ENCODE data around the gene RETREG3. TPM values are rescaled to one million over a fixed set of nuclear protein-coding genes. Genes with fewer than 3 reads are reported as not detected.

RETREG3 gene
- total and polyA plus RNA-seq, 9 of the 15 experiments (the other 6 are each of a cell fraction or from before 2014, with no cell fraction given) = 4.1 to 39.0 (median 16.9) TPM

DNA sequence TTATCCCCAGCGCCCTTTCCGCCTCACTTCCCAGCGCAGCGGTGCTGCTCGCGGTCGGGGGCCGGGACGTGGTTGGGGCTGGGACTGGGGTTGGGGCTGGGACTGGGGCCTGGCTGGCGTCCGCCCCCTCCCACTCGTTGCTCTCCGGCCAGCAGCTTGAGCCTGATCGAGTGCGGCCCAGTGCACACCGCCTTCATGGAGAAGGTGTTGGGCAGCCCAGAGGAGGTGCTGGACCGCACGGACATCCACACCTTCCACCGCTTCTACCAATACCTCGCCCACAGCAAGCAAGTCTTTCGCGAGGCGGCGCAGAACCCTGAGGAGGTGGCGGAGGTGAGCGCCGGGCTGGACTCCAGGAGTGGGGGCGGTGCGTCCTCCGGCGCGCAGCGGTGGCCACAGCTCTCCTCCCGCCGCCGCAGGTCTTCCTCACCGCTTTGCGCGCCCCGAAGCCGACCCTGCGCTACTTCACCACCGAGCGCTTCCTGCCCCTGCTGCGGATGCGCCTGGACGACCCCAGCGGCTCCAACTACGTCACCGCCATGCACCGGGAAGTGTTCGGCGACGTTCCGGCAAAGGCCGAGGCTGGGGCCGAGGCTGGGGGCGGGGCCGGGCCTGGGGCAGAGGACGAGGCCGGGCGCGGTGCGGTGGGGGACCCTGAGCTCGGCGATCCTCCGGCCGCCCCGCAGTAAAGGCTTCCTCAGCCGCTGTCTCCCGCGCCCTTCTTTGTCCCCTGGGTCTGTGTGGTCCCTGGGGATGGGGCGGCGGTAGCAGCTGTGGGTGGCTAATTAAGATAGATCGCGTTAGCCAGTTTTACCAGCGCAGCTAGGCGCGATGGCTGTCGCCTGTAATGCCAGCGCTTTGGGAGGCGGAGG is 54.7 kb downstream of the RETREG3 start (continued):
- TF ChIP-seq, protein P1, sequence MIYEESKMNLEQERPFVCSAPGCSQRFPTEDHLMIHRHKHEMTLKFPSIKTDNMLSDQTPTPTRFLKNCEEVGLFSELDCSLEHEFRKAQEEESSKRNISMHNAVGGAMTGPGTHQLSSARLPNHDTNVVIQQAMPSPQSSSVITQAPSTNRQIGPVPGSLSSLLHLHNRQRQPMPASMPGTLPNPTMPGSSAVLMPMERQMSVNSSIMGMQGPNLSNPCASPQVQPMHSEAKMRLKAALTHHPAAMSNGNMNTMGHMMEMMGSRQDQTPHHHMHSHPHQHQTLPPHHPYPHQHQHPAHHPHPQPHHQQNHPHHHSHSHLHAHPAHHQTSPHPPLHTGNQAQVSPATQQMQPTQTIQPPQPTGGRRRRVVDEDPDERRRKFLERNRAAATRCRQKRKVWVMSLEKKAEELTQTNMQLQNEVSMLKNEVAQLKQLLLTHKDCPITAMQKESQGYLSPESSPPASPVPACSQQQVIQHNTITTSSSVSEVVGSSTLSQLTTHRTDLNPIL (CRISPR knock-in tag; IDR thresholded peaks at IDR 0.05) = no peak
- no peak for TF ChIP-seq ZNF764 (CRISPR knock-in tag; IDR thresholded peaks at IDR 0.05; ENCODE audit: low read depth)
- peak; percentile 90 for TF ChIP-seq ATF7 (IDR thresholded peaks at IDR 0.05)
- peak; percentile 82 for TF ChIP-seq EGR1 (conservative IDR thresholded peaks at IDR 0.05)
- TF ChIP-seq GABPA (tag; conservative IDR thresholded peaks at IDR 0.05; ENCODE audit: low read depth) = peak; percentile 82
- TF ChIP-seq, protein P2, sequence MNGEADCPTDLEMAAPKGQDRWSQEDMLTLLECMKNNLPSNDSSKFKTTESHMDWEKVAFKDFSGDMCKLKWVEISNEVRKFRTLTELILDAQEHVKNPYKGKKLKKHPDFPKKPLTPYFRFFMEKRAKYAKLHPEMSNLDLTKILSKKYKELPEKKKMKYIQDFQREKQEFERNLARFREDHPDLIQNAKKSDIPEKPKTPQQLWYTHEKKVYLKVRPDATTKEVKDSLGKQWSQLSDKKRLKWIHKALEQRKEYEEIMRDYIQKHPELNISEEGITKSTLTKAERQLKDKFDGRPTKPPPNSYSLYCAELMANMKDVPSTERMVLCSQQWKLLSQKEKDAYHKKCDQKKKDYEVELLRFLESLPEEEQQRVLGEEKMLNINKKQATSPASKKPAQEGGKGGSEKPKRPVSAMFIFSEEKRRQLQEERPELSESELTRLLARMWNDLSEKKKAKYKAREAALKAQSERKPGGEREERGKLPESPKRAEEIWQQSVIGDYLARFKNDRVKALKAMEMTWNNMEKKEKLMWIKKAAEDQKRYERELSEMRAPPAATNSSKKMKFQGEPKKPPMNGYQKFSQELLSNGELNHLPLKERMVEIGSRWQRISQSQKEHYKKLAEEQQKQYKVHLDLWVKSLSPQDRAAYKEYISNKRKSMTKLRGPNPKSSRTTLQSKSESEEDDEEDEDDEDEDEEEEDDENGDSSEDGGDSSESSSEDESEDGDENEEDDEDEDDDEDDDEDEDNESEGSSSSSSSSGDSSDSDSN (IDR thresholded peaks at IDR 0.05; ENCODE audit: borderline replicate concordance in 1 of 2, low read depth in 2 of 2, low read length in 2 of 2) = peak in 1 of 2 experiments; percentile 28; a peak in 3 of 4 replicates
- no peak for TF ChIP-seq PRPF4 (IDR thresholded peaks at IDR 0.05; ENCODE audit: insufficient read depth, low read depth, low read length, poor library complexity, severe bottlenecking)
- TF ChIP-seq LCOR (CRISPR knock-in tag; IDR thresholded peaks at IDR 0.05) = no peak
- TF ChIP-seq L3MBTL2 (IDR thresholded peaks at IDR 0.05) = peak; percentile 66
- no peak for TF ChIP-seq DMBX1 (CRISPR knock-in tag; IDR thresholded peaks at IDR 0.05; ENCODE audit: borderline replicate concordance)
- TF ChIP-seq, protein P3, sequence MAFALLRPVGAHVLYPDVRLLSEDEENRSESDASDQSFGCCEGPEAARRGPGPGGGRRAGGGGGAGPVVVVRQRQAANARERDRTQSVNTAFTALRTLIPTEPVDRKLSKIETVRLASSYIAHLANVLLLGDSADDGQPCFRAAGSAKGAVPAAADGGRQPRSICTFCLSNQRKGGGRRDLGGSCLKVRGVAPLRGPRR (CRISPR knock-in tag; IDR thresholded peaks at IDR 0.05) = no peak
- no peak for TF ChIP-seq IFI16 (CRISPR knock-in tag; IDR thresholded peaks at IDR 0.05)
- no peak for TF ChIP-seq KDM2B (CRISPR knock-in tag; IDR thresholded peaks at IDR 0.05)
- TF ChIP-seq ZNF263 (CRISPR knock-in tag; IDR thresholded peaks at IDR 0.05; ENCODE audit: borderline replicate concordance) = 0 out of 2 replicates have a peak, but pooled peaks have one; percentile 34
- TF ChIP-seq SOX6 (IDR thresholded peaks at IDR 0.05) = no peak
- TF ChIP-seq CBX3 (IDR thresholded peaks at IDR 0.05; ENCODE audit: borderline replicate concordance in 1 of 2, low read length in 2 of 2) = no peak
- peak in 1 of 2 experiments; percentile 62; a peak in 2 of 4 replicates for TF ChIP-seq HDAC1 (IDR thresholded peaks at IDR 0.05)
- no peak for TF ChIP-seq RBM25 (IDR thresholded peaks at IDR 0.05; ENCODE audit: low read depth, low read length, severe bottlenecking)
- peak; percentile 44 for TF ChIP-seq ESRRA (IDR thresholded peaks at IDR 0.05; ENCODE audit: borderline replicate concordance, low read depth)
- TF ChIP-seq BRD4 (IDR thresholded peaks at IDR 0.05) = peak; percentile 30; the same call in 1 of the 2 replicates
- TF ChIP-seq TAF1 (IDR thresholded peaks at IDR 0.05; ENCODE audit: control insufficient read depth, extremely low read depth, insufficient read depth, low read length, severe bottlenecking) = peak; percentile 49
- TF ChIP-seq COPS2 (conservative IDR thresholded peaks at IDR 0.05) = no peak
- TF ChIP-seq YBX1 (IDR thresholded peaks at IDR 0.05) = no peak
- TF ChIP-seq SUPT5H (IDR thresholded peaks at IDR 0.05) = peak; percentile 77
- peak; percentile 47 for TF ChIP-seq NEUROD1 (IDR thresholded peaks at IDR 0.05; ENCODE audit: borderline replicate concordance, low read depth, low read length, partially characterized antibody)
